ENCODE data around the gene ERICH4.

DNA sequence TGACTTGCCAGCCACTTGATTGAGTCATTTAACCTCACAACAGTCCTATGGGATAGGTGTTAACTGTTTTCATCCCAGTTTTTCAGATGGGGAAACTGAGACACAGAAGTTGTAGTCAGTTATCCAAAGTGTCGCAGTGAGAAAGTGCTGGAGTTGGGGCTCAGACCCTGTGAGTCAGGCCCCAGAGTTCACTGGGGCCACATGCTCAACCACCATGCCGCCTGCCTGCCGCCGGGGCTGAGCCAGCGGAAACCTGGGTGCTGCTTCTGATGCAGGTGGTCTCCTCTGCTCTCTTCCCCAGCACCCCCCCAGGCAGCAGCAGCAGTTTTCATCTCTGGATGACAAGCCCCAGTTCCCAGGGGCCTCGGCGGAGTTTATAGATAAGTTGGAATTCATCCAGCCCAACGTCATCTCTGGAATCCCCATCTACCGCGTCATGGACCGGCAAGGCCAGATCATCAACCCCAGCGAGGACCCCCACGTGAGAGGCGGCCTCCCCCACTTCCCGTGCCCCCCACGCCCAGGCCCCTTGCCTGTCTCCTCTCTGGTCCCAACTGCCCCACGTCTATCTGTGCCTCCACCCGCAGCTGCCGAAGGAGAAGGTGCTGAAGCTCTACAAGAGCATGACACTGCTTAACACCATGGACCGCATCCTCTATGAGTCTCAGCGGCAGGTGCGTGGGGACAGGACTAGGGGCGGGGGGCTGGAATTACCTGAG lies 32.5 kb upstream of the ERICH4 start:
- TF ChIP-seq, protein P1, sequence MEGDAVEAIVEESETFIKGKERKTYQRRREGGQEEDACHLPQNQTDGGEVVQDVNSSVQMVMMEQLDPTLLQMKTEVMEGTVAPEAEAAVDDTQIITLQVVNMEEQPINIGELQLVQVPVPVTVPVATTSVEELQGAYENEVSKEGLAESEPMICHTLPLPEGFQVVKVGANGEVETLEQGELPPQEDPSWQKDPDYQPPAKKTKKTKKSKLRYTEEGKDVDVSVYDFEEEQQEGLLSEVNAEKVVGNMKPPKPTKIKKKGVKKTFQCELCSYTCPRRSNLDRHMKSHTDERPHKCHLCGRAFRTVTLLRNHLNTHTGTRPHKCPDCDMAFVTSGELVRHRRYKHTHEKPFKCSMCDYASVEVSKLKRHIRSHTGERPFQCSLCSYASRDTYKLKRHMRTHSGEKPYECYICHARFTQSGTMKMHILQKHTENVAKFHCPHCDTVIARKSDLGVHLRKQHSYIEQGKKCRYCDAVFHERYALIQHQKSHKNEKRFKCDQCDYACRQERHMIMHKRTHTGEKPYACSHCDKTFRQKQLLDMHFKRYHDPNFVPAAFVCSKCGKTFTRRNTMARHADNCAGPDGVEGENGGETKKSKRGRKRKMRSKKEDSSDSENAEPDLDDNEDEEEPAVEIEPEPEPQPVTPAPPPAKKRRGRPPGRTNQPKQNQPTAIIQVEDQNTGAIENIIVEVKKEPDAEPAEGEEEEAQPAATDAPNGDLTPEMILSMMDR (IDR thresholded peaks at IDR 0.05; ENCODE audit: low read length), result no peak
- TF ChIP-seq EZH2 (IDR thresholded peaks at IDR 0.05; ENCODE audit: borderline replicate concordance, low read length), result no peak
